Mammary epithelial cell (primary cell): ENCODE results near the gene COQ5.

Experiments used
- EZH2 ChIP-seq: IDR thresholded peaks from 2 replicates; pipeline ENCODE4 v1.6.1; 2012; ENCODE audit warnings: low read length, inconsistent platforms, borderline replicate concordance
- TF ChIP-seq, protein P1 (sequence below), 2 donors: IDR thresholded peaks in 1 of 2; conservative IDR thresholded peaks in 1 of 2; 2 replicates each; pipeline ENCODE4 v1.5.1; 2011 to 2012; ENCODE audit warnings: inconsistent platforms in 2 of 2, low read length in 2 of 2, mild to moderate bottlenecking in 2 of 2, control low read depth in 1 of 2, low read depth in 1 of 2; ENCODE audit not compliant: insufficient read depth in 1 of 2; ENCODE audit errors: extremely low read depth in 1 of 2

DNA sequence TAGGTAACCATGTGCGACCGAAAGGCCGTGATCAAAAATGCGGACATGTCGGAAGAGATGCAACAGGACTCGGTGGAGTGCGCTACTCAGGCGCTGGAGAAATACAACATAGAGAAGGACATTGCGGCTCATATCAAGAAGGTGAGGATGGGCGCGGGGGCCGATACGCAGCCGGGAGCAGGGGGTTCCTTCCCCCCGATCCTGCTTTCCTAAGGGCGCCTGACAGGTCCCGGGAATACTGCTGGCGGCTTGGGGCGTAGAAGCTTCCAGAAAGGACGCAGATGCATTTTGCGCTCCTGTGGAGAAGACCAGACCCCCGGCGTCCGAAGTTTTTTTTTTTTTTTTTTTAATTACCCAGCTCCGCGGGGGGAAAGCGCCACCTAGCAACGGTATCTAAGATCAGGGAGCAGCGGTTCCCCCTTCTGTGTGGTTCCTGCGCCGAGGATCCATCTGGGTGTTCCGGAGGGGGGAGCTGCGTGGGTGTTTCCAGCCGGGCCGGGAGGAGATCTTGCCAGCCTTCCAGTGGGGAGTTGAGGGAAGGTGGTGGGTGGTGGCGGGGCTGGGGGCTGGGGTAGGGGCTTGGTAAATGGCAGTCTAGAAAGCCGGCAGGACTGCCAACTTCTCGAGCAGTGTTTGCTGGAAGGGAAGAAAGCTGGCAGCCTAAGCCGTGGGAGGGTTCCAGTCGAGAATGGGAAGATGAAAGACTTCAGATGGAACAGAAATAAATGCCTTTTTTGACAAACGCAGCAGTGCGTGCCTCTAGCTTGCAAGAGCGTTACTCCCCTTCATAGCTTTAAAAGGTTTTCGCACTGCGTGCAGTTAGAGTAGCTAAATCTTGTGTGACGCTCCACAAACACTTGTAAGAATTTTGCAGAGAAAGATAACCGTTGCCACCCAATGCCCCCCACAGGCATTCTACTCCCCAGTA, 32.3 kb downstream of the COQ5 start:
- TF ChIP-seq, protein P1, sequence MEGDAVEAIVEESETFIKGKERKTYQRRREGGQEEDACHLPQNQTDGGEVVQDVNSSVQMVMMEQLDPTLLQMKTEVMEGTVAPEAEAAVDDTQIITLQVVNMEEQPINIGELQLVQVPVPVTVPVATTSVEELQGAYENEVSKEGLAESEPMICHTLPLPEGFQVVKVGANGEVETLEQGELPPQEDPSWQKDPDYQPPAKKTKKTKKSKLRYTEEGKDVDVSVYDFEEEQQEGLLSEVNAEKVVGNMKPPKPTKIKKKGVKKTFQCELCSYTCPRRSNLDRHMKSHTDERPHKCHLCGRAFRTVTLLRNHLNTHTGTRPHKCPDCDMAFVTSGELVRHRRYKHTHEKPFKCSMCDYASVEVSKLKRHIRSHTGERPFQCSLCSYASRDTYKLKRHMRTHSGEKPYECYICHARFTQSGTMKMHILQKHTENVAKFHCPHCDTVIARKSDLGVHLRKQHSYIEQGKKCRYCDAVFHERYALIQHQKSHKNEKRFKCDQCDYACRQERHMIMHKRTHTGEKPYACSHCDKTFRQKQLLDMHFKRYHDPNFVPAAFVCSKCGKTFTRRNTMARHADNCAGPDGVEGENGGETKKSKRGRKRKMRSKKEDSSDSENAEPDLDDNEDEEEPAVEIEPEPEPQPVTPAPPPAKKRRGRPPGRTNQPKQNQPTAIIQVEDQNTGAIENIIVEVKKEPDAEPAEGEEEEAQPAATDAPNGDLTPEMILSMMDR (conservative IDR thresholded peaks at IDR 0.05 in 1 of 2, IDR thresholded peaks at IDR 0.05 in 1 of 2; ENCODE audit: extremely low read depth in 1 of 2, insufficient read depth in 1 of 2, low read depth in 1 of 2, low read length in 2 of 2), result peak in 1 of 2 donors; percentile 21
- TF ChIP-seq EZH2, result no peak
